ENCODE measurements around the gene LRP5. TPM values are rescaled to one million over a fixed set of nuclear protein-coding genes. Genes with fewer than 3 reads are reported as not detected.
"Not testable (repeated sequence)": the region's sequence is repeated elsewhere in the genome, so short reads cannot be mapped to it uniquely, and the experiment has no call there.

Gene LRP5
- total RNA-seq, 2 donors from 2014 or later: 81.0 to 110 TPM

GRCh38 chr11:68296344-68297051 lies 15.9 kb upstream of the LRP5 start:
- Histone ChIP-seq H3K36me3 (no peaks in the 10 kb centered on the region), H3K27me3 (no peaks in the 10 kb centered on the region), H3K27ac (peak overlapping the region; percentile 90), H3K9me3 (no peaks in the 10 kb centered on the region), H3K4me3 (no peak overlapping the region), H3K9ac (ENCODE audit: low read depth in 2 of 2, low read length in 2 of 2) (peak overlapping the region; percentile 30 to 87), H3K4me1 (peaks cover 13% of the 10 kb centered on the region)
- intact Hi-C loops (cut with DNase I): loop anchor here (2.0 to 10.0 kb wide), 2 partner anchors 40 to 148 kb away; no protein-coding TSS in a partner anchor
- peak; percentile 73 for DNase-seq
- no peak for TF ChIP-seq CTCF (IDR thresholded peaks at IDR 0.05)

- H3K27ac ChIP-seq: peak overlapping the region; percentile 90
- H3K9ac ChIP-seq (ENCODE audit: low read depth in 2 of 2, low read length in 2 of 2): peak overlapping the region; percentile 30 to 87
- intact Hi-C loops (cut with DNase I): loop anchor here (2.0 to 10.0 kb wide), 2 partner anchors 40 to 148 kb away; no protein-coding TSS in a partner anchor
- H3K4me3 ChIP-seq: no peak overlapping the region
- H3K9me3 ChIP-seq: no peaks in the 10 kb centered on the region
- H3K4me1 ChIP-seq: peaks cover 13% of the 10 kb centered on the region
- no peaks in the 10 kb centered on the region for H3K27me3 ChIP-seq
- TF ChIP-seq CTCF (IDR thresholded peaks at IDR 0.05): no peak
- DNase-seq: no peak
- no peaks in the 10 kb centered on the region for H3K36me3 ChIP-seq
These were observed 15.4 kb upstream of the LRP5 start for GRCh38 chr11:68297052-68297378.

GRCh38 chr11:68297494-68297811 lies 14.9 kb upstream of the LRP5 start:
- DNase-seq: no peak
- no peak overlapping the region for H3K4me3 ChIP-seq
- H3K27ac ChIP-seq: peak overlapping the region; percentile 90
- peak overlapping the region in 1 of 2 donors; percentile 87 for H3K9ac ChIP-seq (ENCODE audit: low read depth in 2 of 2, low read length in 2 of 2)
- peaks cover 13% of the 10 kb centered on the region for H3K4me1 ChIP-seq
- no peaks in the 10 kb centered on the region for H3K9me3 ChIP-seq
- TF ChIP-seq CTCF (IDR thresholded peaks at IDR 0.05): no peak
- H3K36me3 ChIP-seq: no peaks in the 10 kb centered on the region
- intact Hi-C loops (cut with DNase I): loop anchor here (2.0 to 10.0 kb wide), 2 partner anchors 41 to 147 kb away; no protein-coding TSS in a partner anchor
- no peaks in the 10 kb centered on the region for H3K27me3 ChIP-seq

GRCh38 chr11:68297812-68298658 lies 14.4 kb upstream of the LRP5 start:
- DNase-seq: peak; percentile 95
- intact Hi-C loops (cut with DNase I): loop anchor here (2.0 to 10.0 kb wide), 2 partner anchors 41 to 147 kb away; no protein-coding TSS in a partner anchor
- TF ChIP-seq CTCF (IDR thresholded peaks at IDR 0.05): peak; percentile 98
- H3K27ac ChIP-seq: peak overlapping the region; percentile 90
- H3K4me1 ChIP-seq: peaks cover 15% of the 10 kb centered on the region
- no peak overlapping the region for H3K4me3 ChIP-seq
- peak overlapping the region; percentile 64 to 87 for H3K9ac ChIP-seq (ENCODE audit: low read depth in 2 of 2, low read length in 2 of 2)
- no peaks in the 10 kb centered on the region for H3K27me3 ChIP-seq
- no peaks in the 10 kb centered on the region for H3K36me3 ChIP-seq
- no peaks in the 10 kb centered on the region for H3K9me3 ChIP-seq

- TF ChIP-seq CTCF (IDR thresholded peaks at IDR 0.05): no peak
- no peaks in the 10 kb centered on the region for H3K36me3 ChIP-seq
- H3K4me1 ChIP-seq: peaks cover 20% of the 10 kb centered on the region
- H3K27me3 ChIP-seq: no peaks in the 10 kb centered on the region
- no peak overlapping the region for H3K4me3 ChIP-seq
- peak overlapping the region; percentile 90 for H3K27ac ChIP-seq
- DNase-seq: peak; percentile 61
- no peaks in the 10 kb centered on the region for H3K9me3 ChIP-seq
- intact Hi-C loops (cut with DNase I): loop anchor here (10.0 kb wide), 1 partner anchor 146 kb away; no protein-coding TSS in a partner anchor
- H3K9ac ChIP-seq (ENCODE audit: low read depth in 2 of 2, low read length in 2 of 2): peak overlapping the region; percentile 33 to 87
These were observed 13.5 kb upstream of the LRP5 start for GRCh38 chr11:68298659-68299516.

- peak overlapping the region in 1 of 2 donors; percentile 87 for H3K9ac ChIP-seq (ENCODE audit: low read depth in 2 of 2, low read length in 2 of 2)
- H3K9me3 ChIP-seq, H3K27me3 ChIP-seq, H3K36me3 ChIP-seq, H3K4me3 ChIP-seq, DNase-seq: not testable (repeated sequence)
- peaks cover 20% of the 10 kb centered on the region for H3K4me1 ChIP-seq
- intact Hi-C loops (cut with DNase I): loop anchor here (10.0 kb wide), 1 partner anchor 145 kb away; no protein-coding TSS in a partner anchor
- H3K27ac ChIP-seq: peak overlapping the region; percentile 90
These were observed 12.9 kb upstream of the LRP5 start for GRCh38 chr11:68299517-68299879.

All from colonic mucosa (tissue), 4 donors.